Mucosa of stomach (tissue), 1 donor: ENCODE data around the gene LILRA2.

Source experiments
- H3K27me3 ChIP-seq: one replicate; pipeline ENCODE4 v1.7.0; 2013; ENCODE audit warnings: mild to moderate bottlenecking, low read length; ENCODE audit not compliant: control insufficient read depth, insufficient read depth
- H3K36me3 ChIP-seq: one replicate; pipeline ENCODE4 v1.7.0; 2013; ENCODE audit warnings: low read length; ENCODE audit not compliant: control insufficient read depth, insufficient read depth
- H3K4me1 ChIP-seq: one replicate; pipeline ENCODE4 v1.7.0; 2013; ENCODE audit warnings: mild to moderate bottlenecking, low read length; ENCODE audit not compliant: control insufficient read depth, insufficient read depth
- H3K4me3 ChIP-seq: one replicate; pipeline ENCODE4 v1.7.0; 2013; ENCODE audit warnings: low read length
- H3K9ac ChIP-seq: one replicate; pipeline ENCODE4 v1.7.0; 2013; ENCODE audit warnings: mild to moderate bottlenecking, low read length, moderate library complexity
- H3K9me3 ChIP-seq: one replicate; pipeline ENCODE4 v1.7.0; 2013; ENCODE audit warnings: mild to moderate bottlenecking, low read length, moderate library complexity; ENCODE audit not compliant: control insufficient read depth
- donor health status: Pancreatic carcinoma.

The LILRA2 gene

GRCh38 chr19:54573330-54573872 lies at the start of gene LILRA2:
TSS of gene LILRA2 (plus strand) at chr19:54573790. CDS start at chr19:54573879, 89 bp downstream.
- Histone ChIP-seq H3K4me1 (no peaks in the 10 kb centered on the region), H3K9ac (no peak within 1 kb of the TSS), H3K27me3 (no peaks in the 10 kb centered on the region), H3K4me3 (no peak within 1 kb of the TSS), H3K36me3 (no peaks in the 10 kb centered on the region), H3K9me3 (no peaks in the 10 kb centered on the region)

GRCh38 chr19:54525636-54526035 lies 48.0 kb upstream of the LILRA2 start:
- Histone ChIP-seq H3K9me3 (no peaks in the 10 kb centered on the region), H3K27me3 (no peaks in the 10 kb centered on the region), H3K9ac (no peak overlapping the region), H3K4me3 (no peak overlapping the region), H3K4me1 (no peaks in the 10 kb centered on the region), H3K36me3 (no peaks in the 10 kb centered on the region)

GRCh38 chr19:54526972-54527371 lies 46.6 kb upstream of the LILRA2 start:
- H3K9me3 ChIP-seq: no peaks in the 10 kb centered on the region
- H3K9ac ChIP-seq: no peak overlapping the region
- H3K4me3 ChIP-seq: no peak overlapping the region
- no peaks in the 10 kb centered on the region for H3K36me3 ChIP-seq
- no peaks in the 10 kb centered on the region for H3K4me1 ChIP-seq
- H3K27me3 ChIP-seq: no peaks in the 10 kb centered on the region

- no peak overlapping the region for H3K9ac ChIP-seq
- no peak overlapping the region for H3K4me3 ChIP-seq
- no peaks in the 10 kb centered on the region for H3K27me3 ChIP-seq
- no peaks in the 10 kb centered on the region for H3K36me3 ChIP-seq
- H3K9me3 ChIP-seq: no peaks in the 10 kb centered on the region
- H3K4me1 ChIP-seq: no peaks in the 10 kb centered on the region
Measured at GRCh38 chr19:54530866-54531265, 42.7 kb upstream of the LILRA2 start.

GRCh38 chr19:54532528-54532927 lies 41.1 kb upstream of the LILRA2 start:
- Histone ChIP-seq H3K4me3 (no peak overlapping the region), H3K9ac (no peak overlapping the region), H3K4me1 (no peaks in the 10 kb centered on the region), H3K9me3 (no peaks in the 10 kb centered on the region), H3K27me3 (no peaks in the 10 kb centered on the region), H3K36me3 (no peaks in the 10 kb centered on the region)

GRCh38 chr19:54533476-54533875 lies 40.1 kb upstream of the LILRA2 start:
- Histone ChIP-seq H3K4me3 (no peak overlapping the region), H3K9ac (no peak overlapping the region), H3K9me3 (no peaks in the 10 kb centered on the region), H3K36me3 (no peaks in the 10 kb centered on the region), H3K4me1 (no peaks in the 10 kb centered on the region), H3K27me3 (no peaks in the 10 kb centered on the region)

- Histone ChIP-seq H3K4me1 (no peaks in the 10 kb centered on the region), H3K4me3 (no peak overlapping the region), H3K27me3 (no peaks in the 10 kb centered on the region), H3K9ac (no peak overlapping the region), H3K9me3 (no peaks in the 10 kb centered on the region), H3K36me3 (no peaks in the 10 kb centered on the region)
Measured at GRCh38 chr19:54534156-54534555, 39.4 kb upstream of the LILRA2 start.

GRCh38 chr19:54535601-54536000 lies 38.0 kb upstream of the LILRA2 start:
- no peak overlapping the region for H3K4me3 ChIP-seq
- H3K9ac ChIP-seq: no peak overlapping the region
- no peaks in the 10 kb centered on the region for H3K4me1 ChIP-seq
- H3K27me3 ChIP-seq: no peaks in the 10 kb centered on the region
- no peaks in the 10 kb centered on the region for H3K36me3 ChIP-seq
- no peaks in the 10 kb centered on the region for H3K9me3 ChIP-seq

GRCh38 chr19:54536956-54537355 lies 36.6 kb upstream of the LILRA2 start:
- no peaks in the 10 kb centered on the region for H3K36me3 ChIP-seq
- H3K9me3 ChIP-seq: no peaks in the 10 kb centered on the region
- H3K27me3 ChIP-seq: no peaks in the 10 kb centered on the region
- no peak overlapping the region for H3K4me3 ChIP-seq
- H3K9ac ChIP-seq: no peak overlapping the region
- no peaks in the 10 kb centered on the region for H3K4me1 ChIP-seq

- no peaks in the 10 kb centered on the region for H3K4me1 ChIP-seq
- no peak overlapping the region for H3K4me3 ChIP-seq
- H3K9ac ChIP-seq: no peak overlapping the region
- H3K36me3 ChIP-seq: no peaks in the 10 kb centered on the region
- H3K27me3 ChIP-seq: no peaks in the 10 kb centered on the region
- no peaks in the 10 kb centered on the region for H3K9me3 ChIP-seq
Measured at GRCh38 chr19:54541712-54542111, 31.9 kb upstream of the LILRA2 start.

GRCh38 chr19:54548806-54549205 lies 24.8 kb upstream of the LILRA2 start:
- Histone ChIP-seq H3K9ac (no peak overlapping the region), H3K27me3 (no peaks in the 10 kb centered on the region), H3K9me3 (no peaks in the 10 kb centered on the region), H3K4me3 (no peak overlapping the region), H3K36me3 (no peaks in the 10 kb centered on the region), H3K4me1 (no peaks in the 10 kb centered on the region)

GRCh38 chr19:54549224-54549623 lies 24.4 kb upstream of the LILRA2 start:
- H3K36me3 ChIP-seq: no peaks in the 10 kb centered on the region
- H3K4me3 ChIP-seq: no peak overlapping the region
- H3K9me3 ChIP-seq: no peaks in the 10 kb centered on the region
- H3K27me3 ChIP-seq: no peaks in the 10 kb centered on the region
- no peaks in the 10 kb centered on the region for H3K4me1 ChIP-seq
- no peak overlapping the region for H3K9ac ChIP-seq

GRCh38 chr19:54551293-54551692 lies 22.3 kb upstream of the LILRA2 start:
- H3K27me3 ChIP-seq: no peaks in the 10 kb centered on the region
- no peak overlapping the region for H3K9ac ChIP-seq
- no peak overlapping the region for H3K4me3 ChIP-seq
- H3K4me1 ChIP-seq: no peaks in the 10 kb centered on the region
- H3K9me3 ChIP-seq: no peaks in the 10 kb centered on the region
- no peaks in the 10 kb centered on the region for H3K36me3 ChIP-seq
